ENCODE data around the gene SDC4.

Gene SDC4

DNA sequence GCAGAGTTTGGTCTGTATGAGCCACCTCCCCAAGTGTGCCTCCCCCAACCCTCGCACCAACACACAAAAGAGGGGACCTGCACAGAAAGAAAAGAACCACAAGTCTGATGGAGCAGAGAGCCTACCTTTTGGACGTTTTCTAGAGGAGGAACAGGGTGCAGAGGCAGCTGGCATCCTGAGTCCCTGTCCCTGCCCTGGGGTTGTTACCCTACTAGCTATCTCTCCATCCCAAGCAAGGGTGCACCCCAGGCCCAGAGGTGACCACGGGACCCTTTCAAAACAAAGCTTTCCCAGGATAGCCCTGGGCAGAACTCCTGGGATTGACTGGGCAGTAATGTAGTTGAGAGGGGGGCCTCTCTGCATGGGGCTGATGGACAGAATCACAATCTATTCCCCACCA lies 30.4 kb downstream of the SDC4 start:
- no peak for DNase-seq

DNA sequence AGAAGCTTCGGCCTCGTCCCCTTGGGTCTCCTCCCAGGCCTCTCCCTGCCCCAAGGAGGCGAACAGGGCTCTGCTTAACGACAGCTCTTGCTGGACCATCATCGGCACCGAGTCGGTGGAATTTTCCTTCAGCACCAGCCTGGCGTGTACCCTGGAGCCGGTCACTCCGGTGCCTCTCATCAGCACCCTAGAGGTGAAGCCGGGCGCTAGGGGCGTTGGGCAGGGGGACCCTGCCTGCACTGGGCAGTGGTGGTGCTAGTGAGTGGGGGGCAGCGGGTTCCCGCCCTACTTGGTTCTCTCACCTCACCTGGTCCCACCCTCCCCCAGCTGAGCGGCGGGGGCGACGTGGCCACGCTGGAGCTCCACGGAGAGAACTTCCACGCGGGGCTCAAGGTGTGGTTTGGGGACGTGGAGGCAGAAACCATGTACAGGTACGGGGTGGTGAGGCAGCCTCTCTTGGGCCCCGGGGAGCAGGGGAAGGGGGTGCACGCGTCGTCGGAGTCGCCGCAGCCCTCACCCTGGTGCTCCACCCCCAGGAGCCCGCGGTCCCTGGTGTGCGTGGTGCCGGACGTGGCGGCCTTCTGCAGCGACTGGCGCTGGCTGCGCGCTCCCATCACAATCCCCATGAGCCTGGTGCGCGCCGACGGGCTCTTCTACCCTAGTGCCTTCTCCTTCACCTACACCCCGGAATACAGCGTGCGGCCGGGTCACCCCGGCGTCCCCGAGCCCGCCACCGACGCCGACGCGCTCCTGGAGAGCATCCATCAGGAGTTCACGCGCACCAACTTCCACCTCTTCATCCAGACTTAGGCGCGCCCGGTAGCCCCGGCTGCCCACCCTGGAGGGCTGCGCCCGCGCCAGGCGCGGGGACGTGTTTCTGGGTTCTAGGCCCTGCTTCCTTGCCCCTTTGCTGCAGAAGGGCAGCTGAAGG lies 31.8 kb downstream of the SDC4 start:
- DNase-seq = no peak

DNA sequence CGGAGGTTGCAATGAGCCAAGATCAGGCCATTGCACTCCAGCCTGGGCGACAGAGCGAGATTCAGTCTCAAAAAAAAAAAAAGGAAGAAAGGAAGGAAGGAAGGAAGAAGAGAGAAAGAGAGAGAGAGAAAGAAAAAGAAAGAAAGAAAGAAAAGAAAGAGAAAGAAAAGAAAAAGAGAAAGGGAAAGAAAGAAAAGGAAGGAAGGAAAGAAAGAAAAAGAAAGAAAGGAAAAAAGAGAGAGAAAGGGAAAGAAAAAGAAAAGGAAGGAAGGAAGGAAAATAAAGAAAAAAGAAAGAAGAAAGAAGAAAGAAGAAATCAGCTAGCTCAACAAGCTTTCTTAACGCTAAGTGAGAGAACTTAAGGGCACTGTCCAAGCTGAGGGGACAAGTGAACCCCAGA lies 32.6 kb downstream of the SDC4 start:
- DNase-seq = no peak

DNA sequence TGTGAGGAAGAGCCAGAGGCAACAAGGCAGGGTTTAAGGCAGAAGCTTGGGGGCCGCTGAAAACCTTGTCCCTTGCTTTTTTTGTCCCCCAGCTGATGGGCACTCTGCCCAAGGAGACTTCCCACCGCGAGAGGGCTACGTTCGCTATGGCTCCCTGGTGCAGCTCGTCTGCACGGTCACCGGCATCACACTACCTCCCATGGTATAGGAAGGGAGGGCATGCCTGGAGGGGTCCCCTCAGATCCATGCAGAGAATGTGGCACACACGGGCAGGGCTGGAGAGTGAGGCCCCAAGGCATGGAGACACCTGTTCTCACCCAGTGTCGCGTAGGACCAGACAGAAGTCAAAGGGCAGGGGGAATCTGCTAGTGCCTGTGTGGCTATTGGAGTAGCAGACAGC lies 34.3 kb downstream of the SDC4 start:
- DNase-seq = no peak

DNA sequence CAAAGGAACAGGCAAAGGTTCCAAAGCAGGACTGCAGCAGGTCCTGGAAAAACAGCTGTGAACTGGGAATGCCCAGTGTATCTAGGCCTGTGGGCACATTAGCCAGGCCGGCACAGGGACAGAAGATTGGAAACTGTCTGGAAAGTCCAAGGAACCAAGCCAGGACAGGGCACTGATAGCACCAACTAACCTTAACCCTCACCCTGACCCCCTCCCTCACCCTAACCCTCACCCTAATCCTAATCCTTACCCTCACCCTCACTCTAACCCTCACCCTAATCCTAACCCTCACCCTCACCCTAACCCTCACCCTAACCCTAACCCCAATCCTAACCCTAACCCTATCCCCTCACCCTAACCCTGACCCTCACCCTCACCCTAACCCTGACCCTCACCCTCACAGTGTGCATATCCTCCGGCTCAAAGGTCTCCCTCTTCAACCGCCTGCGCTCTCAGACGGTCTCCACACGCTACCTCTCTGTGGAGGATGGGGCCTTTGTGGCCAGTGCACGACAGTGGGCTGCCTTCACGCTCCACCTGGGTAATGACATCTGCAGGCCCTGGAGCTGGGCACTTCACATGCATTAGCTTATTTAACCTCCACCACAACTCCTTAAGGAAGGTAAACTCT lies 35.0 kb downstream of the SDC4 start:
- no peak for DNase-seq

DNA sequence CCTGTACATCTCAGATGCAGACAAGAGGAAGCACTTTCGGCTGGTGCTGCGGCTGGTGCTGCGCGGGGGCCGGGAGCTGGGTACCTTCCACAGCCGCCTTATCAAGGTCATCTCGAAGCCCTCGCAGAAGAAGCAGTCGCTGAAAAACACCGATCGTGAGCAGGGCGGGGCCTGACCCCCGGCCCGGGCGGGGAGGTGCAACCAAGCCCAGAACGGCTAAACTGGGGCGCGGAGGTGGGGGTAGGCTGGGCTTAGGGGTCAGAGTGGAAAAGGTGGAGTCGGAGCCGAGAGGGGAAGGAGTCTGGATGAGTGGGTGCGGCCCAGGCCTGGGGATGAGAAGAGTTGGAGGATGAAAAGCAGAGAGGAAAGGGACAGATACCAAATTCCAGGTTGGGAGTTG lies 36.0 kb downstream of the SDC4 start:
- DNase-seq = no peak

DNA sequence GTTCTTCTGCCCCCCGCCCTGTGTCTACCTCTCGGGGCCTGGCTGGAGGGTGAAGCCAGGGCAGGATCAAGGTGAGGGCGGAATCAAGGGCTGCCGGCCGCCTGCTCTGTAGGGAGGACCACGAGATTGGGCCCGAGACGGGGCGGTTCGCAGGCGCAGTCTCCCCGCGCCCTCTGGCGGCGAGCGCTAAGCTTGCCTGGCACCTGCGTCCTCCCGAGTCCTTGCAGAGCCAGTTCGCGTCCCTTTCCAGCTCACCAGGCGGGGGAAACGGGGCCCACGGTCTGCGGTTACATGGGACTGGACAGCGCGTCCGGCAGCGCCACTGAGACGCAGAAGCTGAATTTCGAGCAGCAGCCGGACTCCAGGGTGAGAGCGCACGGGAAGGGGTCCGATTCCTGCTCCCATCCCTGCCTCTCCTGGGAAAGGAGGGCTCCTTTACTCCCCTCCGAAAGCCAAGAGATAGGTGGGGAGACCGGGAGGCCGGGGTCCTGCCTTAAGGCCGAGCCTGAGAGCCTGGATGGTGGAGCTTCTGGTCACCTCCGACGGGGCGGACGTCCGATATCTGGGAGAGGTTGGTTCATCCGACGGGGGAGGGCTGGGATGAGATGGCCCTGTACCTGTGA lies 36.5 kb downstream of the SDC4 start:
- DNase-seq = peak; percentile 57

DNA sequence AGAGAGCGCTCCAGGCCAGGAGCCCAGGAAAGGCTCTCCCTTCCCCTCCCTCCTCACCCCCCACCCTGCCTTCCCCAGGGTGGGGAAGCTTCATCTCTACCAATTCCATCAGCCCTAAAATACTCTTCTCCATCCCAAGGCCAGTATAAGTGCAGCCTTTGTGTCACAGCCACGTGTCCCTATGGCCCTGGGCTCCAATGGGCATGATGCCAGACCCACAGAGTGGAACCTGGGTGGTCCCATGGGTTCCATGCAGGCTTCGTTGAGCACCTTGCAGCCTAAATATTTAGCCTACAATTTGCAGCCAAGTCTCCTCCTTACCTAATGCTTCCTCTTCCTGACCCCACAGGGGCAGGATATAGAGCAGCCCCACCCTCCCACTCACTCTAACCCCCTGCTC lies 39.1 kb downstream of the SDC4 start:
- no peak for DNase-seq

DNA sequence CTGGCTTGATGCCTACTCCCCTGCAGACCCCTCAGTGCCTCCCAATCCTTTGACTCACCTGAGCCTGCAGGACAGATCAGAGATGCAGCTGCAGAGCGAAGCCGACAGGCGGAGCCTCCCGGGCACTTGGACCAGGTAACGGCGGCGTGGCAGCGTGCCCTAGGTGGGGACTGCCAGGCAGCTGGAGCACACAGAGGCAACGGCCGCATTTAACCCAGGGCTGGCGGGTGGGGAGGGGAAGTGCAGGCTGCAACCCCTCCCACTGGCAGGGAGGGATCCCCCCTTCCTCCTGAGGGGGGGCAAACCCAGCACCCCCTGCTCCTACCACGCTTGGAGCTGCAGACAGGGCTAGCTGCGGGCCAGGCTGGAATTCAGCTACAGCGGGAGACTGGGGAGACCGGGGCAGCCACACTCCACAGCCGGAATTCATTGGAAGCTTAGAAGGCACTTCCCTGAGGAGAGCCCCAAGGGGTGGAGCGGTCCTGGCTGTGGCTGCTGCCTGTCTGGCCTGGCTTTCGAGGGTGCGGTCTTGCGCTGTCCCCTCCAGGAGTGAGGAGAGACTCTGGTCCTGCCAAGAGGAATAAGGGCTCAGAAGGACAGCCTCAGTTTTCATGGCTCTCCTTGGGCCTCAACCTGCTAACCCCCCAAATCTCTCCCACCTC lies 40.0 kb downstream of the SDC4 start, which contains the start of gene MATN4:
Gene MATN4, minus strand, starts transcription at position 183 of the 662 bp plus-strand sequence. CDS start 2,717 bp downstream, outside the sequence.
- DNase-seq = no peak

DNA sequence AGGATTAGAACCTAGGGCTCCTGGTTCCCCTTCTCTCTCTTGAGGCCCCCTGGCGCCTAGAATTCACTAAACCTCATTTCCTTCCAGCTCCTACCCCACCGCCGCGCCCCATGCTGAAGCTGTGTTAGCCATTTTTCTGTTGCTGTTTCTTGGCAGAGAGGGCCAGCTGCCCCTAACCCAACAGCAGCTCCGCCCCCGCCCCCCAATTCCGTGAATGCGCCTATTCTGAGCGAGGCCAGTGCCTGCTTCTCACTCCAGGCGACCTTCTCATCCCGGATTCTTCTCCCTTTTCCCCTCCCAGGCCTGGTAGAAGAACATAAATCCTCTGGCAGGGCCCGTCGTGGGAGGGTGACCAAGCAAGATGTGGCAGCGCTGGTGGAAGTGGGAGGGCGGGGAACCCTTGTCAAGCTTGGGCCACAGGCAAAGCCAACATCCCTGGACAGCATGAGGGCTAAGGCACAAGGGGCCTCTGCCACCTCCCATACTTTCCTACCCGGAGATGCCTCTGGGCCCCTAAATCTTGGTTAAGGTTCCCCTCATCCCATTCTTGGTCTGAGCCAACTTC lies 41.1 kb downstream of the SDC4 start:
- no peak for DNase-seq

DNA sequence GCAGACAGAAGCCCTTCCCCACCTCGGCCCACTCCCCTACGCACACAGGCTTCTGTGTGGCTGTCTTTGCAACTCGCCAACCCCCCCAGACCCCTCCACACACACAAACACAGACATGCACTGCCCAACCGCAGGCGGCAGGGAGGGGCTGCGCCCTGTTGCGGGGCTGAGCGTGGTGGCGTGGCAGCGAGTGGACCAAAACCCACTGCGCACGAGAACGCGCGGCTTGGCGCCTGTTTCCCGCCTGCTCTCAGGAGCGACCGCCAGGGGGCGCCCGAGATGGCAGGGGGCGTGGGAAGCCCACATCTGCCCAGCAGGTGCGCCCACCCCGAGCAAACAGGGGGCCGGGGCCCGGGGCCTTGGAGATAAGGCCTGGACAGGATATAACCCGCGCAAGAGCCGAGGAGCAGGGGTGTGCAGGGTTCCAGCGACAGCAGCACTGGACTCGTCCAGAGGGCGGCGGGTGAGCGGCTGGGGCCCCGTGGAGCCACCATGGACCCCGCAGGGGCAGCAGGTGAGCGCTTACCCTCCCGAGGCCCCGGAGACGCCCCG lies 41.7 kb downstream of the SDC4 start, which contains the start of gene RBPJL:
Gene RBPJL, plus strand, starts transcription at position 410 of the 552 bp plus-strand sequence. Its CDS starts 83 bp downstream, at position 493.
- DNase-seq = peak; percentile 55

DNA sequence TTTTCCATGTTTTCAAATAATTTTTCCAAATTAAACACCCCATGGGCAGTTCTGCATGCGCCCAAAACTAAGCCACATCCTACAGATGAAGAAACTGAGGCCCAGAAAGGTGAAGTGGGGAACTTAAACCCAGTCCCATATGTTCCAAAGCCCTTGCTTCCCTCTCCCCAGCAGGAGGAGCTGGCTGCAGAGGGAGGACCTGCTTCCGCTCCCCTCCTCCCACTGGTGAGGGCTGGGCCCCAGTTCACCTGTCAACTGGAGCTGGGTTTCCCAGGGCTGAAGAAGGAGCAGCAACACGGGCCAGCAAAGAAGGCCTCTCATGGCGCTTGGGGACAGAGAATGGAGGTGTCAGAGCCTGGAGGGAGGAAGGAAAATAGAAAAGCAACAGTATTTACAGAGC lies 43.0 kb downstream of the SDC4 start:
- DNase-seq = no peak

DNA sequence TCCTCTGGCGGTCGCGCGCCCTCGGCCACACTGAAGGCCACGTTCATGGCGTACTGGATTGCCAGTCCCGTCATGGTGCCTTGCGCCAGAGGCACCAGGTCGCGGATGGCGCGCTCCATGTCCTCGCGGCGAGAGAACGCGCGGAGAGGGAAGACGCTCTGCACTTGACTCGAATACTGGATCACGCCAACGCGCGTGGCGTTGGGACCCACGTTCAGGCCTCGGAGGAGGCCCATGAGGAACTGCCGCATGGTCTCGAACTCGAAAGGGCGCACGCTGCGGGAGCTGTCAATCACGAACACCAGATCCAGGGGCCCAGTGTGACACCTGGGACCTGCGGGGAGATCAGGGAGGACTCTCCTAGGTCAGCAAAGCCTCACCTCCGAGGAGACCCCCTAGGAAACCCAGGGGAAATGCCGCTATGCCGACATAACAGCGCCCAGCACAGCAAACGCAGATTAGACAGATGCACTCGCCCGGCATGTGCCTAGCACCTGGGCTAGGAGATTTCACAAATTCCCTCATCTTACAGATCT lies 43.7 kb downstream of the SDC4 start:
- no peak for DNase-seq

DNA sequence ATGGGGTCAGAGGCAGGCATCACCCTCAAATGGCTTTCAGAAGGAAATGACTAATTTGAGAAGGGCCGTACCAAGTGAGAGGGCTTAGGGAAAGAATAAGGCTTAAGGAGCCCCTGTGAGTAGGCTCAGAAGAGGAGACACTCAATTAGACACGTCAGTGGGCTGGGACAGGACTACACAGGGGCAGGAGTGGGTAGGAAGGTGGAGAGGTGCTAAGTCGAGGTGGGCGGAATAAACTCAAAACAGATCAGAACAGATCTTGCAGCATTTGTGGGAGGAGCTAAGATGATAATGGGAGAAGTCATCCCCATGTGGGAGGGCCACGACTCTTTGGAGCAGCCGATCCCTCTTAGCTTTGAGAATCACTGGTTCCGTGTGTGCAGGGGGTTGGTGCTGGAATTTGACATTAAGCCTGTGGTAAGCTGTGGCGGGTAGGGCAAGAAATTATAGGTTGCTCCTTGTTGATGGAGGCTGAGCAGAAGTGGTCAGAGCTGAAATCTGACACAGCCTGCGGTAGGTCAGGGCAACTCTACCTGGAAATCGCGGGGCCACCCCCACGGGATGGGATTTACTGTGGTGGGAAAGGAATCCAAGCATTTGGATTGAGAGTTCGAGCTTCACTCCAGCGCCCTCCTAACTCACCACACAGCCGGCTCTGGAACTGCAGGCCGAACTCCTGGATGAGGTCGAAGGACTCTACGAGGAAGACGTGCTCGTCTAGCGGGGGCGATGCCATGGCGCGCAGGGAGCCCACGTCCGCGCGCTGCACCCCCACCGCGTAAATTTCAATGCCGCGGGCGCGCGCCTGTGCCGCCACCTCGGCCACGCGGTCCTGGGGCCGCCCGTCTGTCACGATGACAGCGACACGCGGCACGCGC lies 44.4 kb downstream of the SDC4 start:
- DNase-seq = no peak

DNA sequence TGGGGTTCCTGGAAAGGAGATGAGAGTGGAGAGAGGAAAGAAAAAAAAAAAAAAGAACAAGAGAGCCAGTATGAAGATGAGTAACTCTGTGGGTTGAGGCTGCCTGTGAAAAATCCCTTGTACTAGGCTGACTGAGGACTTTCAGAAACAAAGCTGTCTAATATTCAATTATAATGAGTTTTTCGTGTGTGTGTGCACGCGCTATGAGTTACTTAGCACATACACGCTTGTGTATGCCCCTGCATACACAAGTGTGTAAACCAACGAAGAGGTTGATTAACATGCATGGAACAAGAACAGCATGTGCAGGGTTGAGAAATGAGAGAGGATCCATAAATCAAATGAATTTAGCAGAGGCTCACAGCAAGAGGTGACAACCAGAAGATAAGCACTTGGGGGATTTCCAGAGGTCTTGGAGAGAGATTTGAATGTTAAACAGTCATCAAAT lies 46.4 kb downstream of the SDC4 start:
- DNase-seq = no peak

DNA sequence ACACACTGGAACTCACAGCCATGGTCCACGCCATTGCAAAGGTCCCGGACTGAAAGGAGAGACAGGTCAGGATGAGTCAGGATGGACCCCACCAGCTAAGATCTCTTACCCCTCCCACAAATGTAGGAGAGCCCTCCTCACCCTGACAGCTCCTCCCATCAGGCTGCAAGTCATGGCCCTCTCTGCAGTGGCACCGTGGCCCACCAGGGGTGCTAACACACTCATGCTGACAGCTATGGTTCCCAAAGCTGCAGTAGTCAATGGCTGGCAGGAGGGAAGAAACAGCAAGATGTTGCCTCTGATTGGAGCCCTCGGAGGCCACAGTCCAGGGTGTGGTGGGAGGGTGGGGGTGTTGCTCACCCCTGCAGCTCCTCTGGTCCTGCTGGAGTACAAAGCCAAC lies 47.3 kb downstream of the SDC4 start:
- DNase-seq = no peak

DNA sequence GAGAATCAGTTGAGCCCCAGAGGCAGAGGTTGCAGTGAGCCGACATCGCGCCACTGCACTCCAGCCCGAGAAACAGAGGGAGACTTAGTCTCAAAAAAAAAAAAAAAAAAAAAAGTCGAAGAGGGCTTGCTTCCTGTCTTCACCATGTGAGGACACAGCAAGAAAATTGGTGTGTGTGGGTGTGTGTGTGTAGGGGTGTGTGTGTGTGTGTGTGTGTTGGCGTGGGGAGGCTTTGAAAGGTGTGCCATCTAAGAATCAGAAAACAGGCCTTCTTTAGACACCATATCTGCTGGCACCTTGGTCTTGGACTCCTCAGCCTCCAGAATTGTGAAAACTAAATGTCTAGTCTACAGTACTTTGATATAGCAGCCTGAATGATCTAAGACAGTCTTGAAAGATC lies 48.4 kb downstream of the SDC4 start:
- no peak for DNase-seq

DNA sequence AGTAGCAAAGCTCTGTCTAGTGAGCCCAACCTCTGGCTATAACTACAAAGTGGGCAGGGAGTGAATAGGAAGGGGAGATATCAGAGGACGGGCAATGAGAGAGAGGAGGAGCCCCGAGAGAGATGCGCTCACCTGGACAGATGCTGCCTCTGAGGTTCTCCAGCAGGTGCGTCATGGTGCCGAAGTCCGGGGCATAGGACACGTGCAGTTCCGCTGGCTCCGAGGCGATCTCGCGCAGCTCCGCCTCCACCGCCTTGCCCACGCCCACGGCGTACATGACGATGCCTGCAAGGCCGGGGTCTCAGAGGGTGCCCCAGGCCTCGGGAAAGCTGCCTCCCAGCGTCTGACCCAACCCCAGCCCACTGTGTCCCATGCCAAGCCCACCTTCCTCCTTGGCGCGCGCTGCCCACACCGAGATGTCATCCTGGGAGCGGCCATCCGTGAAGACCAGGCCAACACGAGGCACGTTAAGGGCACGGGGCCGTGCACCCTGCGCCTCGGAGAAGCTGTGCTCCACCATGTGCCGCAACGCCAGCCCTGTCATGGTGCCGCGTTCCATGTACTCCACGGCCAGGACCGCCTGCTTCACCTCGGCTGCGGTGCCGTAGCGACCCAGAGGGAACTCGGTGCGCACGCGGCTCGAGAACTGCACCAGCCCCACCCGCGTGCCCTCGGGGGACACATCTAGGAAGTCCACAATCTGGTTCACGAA lies 50.3 kb downstream of the SDC4 start:
- DNase-seq = no peak

DNA sequence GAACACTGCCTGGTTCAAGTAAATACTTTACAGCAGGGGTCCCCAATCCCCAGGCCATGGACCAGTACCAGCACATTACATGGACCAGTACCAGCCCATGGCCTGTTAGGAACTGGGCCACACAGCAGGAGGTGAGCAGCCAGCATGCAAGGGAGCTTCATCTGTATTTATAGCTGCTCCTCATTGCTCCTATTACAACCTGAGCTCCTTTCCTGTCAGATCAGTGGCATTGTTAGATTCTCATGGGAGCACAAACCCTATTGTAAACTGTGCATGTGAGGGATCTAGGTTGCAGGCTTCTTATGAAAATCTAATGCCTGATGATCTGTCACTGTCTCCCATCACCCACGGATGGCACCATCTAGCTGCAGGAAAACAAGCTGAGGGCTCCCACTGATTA lies 53.6 kb downstream of the SDC4 start:
- DNase-seq = no peak

DNA sequence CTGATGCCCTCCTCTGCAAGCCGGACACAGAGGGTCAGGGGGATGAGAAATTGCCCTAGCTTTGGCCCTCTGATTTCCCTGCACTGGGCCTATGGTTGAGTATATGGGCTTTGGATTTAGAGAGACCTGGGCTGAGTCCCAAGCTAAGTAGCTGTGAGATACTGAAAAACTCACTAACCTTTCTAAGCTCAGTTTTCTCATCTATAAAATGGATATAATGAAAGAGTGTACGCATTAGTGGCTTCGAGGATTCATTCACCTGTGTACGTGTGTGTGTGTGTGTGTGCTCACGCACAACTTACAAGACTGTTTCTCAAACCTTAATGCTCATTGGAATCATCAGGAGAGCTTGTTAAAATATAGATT lies 54.2 kb downstream of the SDC4 start:
- DNase-seq = no peak
